Measurements from ENCODE around the gene ELOVL2.
"Not testable (repeated sequence)": the region's sequence is repeated elsewhere in the genome, so short reads cannot be mapped to it uniquely, and the experiment has no call there.

Gene ELOVL2

GRCh38 chr6:11043961-11044711, at the start of gene ELOVL2:
ELOVL2 (minus strand) TSS chr6:11044305; CDS start chr6:11044230, 75 bp downstream.
- TF ChIP-seq CTCF (IDR thresholded peaks at IDR 0.05; ENCODE audit: insufficient read depth, missing control alignments) = peak; percentile 86
- no peak for FAIRE-seq
- peak; percentile 35 for DNase-seq (ENCODE audit: insufficient read length, low spot score)

GRCh38 chr6:11093376-11093625, 49.2 kb upstream of the ELOVL2 start:
- DNase-seq (ENCODE audit: insufficient read length, low spot score) = no peak
- TF ChIP-seq CTCF (IDR thresholded peaks at IDR 0.05; ENCODE audit: insufficient read depth, missing control alignments) = no peak
- FAIRE-seq = no peak

- no peak for FAIRE-seq
- TF ChIP-seq CTCF (IDR thresholded peaks at IDR 0.05; ENCODE audit: insufficient read depth, missing control alignments) = no peak
- no peak for DNase-seq (ENCODE audit: insufficient read length, low spot score)
Observed at GRCh38 chr6:11092668-11093375, 48.7 kb upstream of the ELOVL2 start.

GRCh38 chr6:11091141-11091540, 47.0 kb upstream of the ELOVL2 start:
- not testable (repeated sequence) for DNase-seq (ENCODE audit: insufficient read length, low spot score); FAIRE-seq

- no peak for FAIRE-seq
- no peak for TF ChIP-seq CTCF (IDR thresholded peaks at IDR 0.05; ENCODE audit: insufficient read depth, missing control alignments)
- no peak for DNase-seq (ENCODE audit: insufficient read length, low spot score)
Observed at GRCh38 chr6:11089695-11090094, 45.6 kb upstream of the ELOVL2 start.

GRCh38 chr6:11087141-11087812, 43.2 kb upstream of the ELOVL2 start:
- not testable (repeated sequence) for FAIRE-seq; DNase-seq (ENCODE audit: insufficient read length, low spot score)

- DNase-seq (ENCODE audit: insufficient read length, low spot score) (no peak), FAIRE-seq (no peak)
- no peak for TF ChIP-seq CTCF (IDR thresholded peaks at IDR 0.05; ENCODE audit: insufficient read depth, missing control alignments)
Observed at GRCh38 chr6:11085758-11086435, 41.8 kb upstream of the ELOVL2 start.
